Natural killer cell (primary cell): Measurements from ENCODE around the gene MAGEA9B. TPM values are rescaled to one million over a fixed set of nuclear protein-coding genes. Genes with fewer than 3 reads are reported as not detected.
"Not testable (repeated sequence)": the region's sequence is repeated elsewhere in the genome, so short reads cannot be mapped to it uniquely, and the experiment has no call there.

Experiments
- ATAC-seq, 3 donors: fragments of 150-1000 bp in 2 of 3; fragments of 200-7000 bp in 1 of 3; cut with Tn5 transposase; 1 replicate in 1 of 3; 2 replicates in 2 of 3; pipeline ENCODE4 v1.10.0; 2021; ENCODE audit warnings: mild to moderate bottlenecking in 2 of 3, moderate library complexity in 2 of 3
- DNase-seq, 2 donors: peaks; one replicate each; pipeline versions ENCODE4 v3.0.0 to v3.0.0-alpha.2; 2013 to 2021; ENCODE audit warnings: mixed read lengths in 1 of 2
- H3K27ac ChIP-seq: one replicate; pipeline ENCODE4 v1.5.1; 2013; ENCODE audit warnings: mild to moderate bottlenecking, low read length
- H3K27me3 ChIP-seq: one replicate; pipeline ENCODE4 v1.6.1; 2013; ENCODE audit warnings: low read length; ENCODE audit not compliant: control insufficient read depth, insufficient read depth
- H3K36me3 ChIP-seq: one replicate; pipeline ENCODE4 v1.6.1; 2013; ENCODE audit warnings: low read length; ENCODE audit not compliant: control insufficient read depth, insufficient read depth
- H3K4me1 ChIP-seq: one replicate; pipeline ENCODE4 v1.6.1; 2013; ENCODE audit warnings: low read length; ENCODE audit not compliant: control insufficient read depth, insufficient read depth
- H3K4me3 ChIP-seq: one replicate; pipeline ENCODE4 v1.5.1; 2013; ENCODE audit warnings: low read length
- H3K9me3 ChIP-seq: one replicate; pipeline ENCODE4 v1.6.1; 2013; ENCODE audit warnings: low read length; ENCODE audit not compliant: control insufficient read depth, insufficient read depth
- H3K27ac Mint-ChIP-seq, 2 donors: one replicate each; pipeline ENCODE4 v1.8.0; 2022; ENCODE audit warnings: mild to moderate bottlenecking in 2 of 2, mixed read lengths in 2 of 2, moderate library complexity in 1 of 2
- H3K27me3 Mint-ChIP-seq, 2 donors: one replicate each; pipeline ENCODE4 v1.8.0; 2022; ENCODE audit warnings: low read depth in 2 of 2, mixed read lengths in 2 of 2
- H3K36me3 Mint-ChIP-seq: one replicate; pipeline ENCODE4 v1.8.0; 2022; ENCODE audit warnings: mixed read lengths
- H3K4me1 Mint-ChIP-seq, 2 donors: one replicate each; pipeline ENCODE4 v1.8.0; 2022; ENCODE audit warnings: mixed read lengths in 2 of 2
- H3K4me3 Mint-ChIP-seq: one replicate; pipeline ENCODE4 v1.8.0; 2022; ENCODE audit warnings: mild to moderate bottlenecking, moderate library complexity, mixed read lengths
- H3K9me3 Mint-ChIP-seq, 2 donors: one replicate each; pipeline ENCODE4 v1.8.0; 2022; ENCODE audit warnings: mixed read lengths in 2 of 2
- WGBS: methylation state at CpG from one replicate; pipeline ENCODE4 v1.1.7; 2013; ENCODE audit warnings: missing lambda C conversion rate; ENCODE audit not compliant: insufficient coverage; 5-methylcytosine and 5-hydroxymethylcytosine counted together
- intact Hi-C: fragments of 100-400 bp; cut with micrococcal nuclease; formaldehyde crosslinking; loops from one replicate; pipeline ENCODE4 v1.14.2; 2022
- total RNA-seq, 4 donors: library from RNA; stranded (reverse); fragments of 120-200 nt in 1 of 4; gene quantifications; one replicate each; pipeline versions ENCODE4 v1.2.3 to v1.2.4, GENCODE V29; 2013 to 2022

Gene MAGEA9B
- total RNA-seq, 3 donors from 2014 or later (not counting 1 experiment from before 2014, with no cell fraction given), result not detected

- H3K36me3 Mint-ChIP-seq, H3K27me3 ChIP-seq, H3K27me3 Mint-ChIP-seq, H3K4me3 ChIP-seq, H3K4me1 Mint-ChIP-seq, ATAC-seq, H3K27ac ChIP-seq, DNase-seq, H3K27ac Mint-ChIP-seq, H3K9me3 Mint-ChIP-seq, H3K4me1 ChIP-seq, H3K9me3 ChIP-seq, H3K4me3 Mint-ChIP-seq, H3K36me3 ChIP-seq, intact Hi-C loops: not testable (repeated sequence)
- no CpG with 5 or more reads among the region's 4 CpGs for WGBS
Measured at GRCh38 chrX:149551245-149551938, 35.9 kb downstream of the MAGEA9B start.

DNA sequence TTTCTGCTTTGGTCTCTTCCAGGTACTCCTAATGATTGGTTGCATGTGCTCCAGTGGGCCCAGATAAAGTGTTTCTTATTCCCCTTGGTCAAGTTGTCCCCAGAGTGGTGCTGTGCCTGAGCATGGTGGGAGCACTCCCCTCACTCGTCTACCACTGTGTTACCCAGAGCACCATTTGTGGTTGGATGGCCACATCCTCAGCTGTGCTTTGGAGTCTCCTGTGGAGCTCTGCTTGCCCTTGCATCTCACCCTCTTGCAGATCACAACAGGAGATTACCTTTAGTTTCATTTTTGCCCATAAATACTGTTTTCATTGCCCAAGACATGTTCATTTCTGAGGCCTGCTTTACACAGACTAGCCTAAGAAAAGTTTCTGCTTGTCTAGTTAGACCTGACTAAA, 36.8 kb downstream of the MAGEA9B start:
- H3K4me1 ChIP-seq, H3K9me3 Mint-ChIP-seq, H3K4me1 Mint-ChIP-seq, H3K36me3 ChIP-seq, H3K27ac Mint-ChIP-seq, H3K27ac ChIP-seq, H3K27me3 Mint-ChIP-seq, H3K4me3 Mint-ChIP-seq, H3K27me3 ChIP-seq, H3K4me3 ChIP-seq, H3K9me3 ChIP-seq, H3K36me3 Mint-ChIP-seq, intact Hi-C loops, DNase-seq: not testable (repeated sequence)
- peak; percentile 57 to 85 (median 59) for ATAC-seq
- WGBS, result 14% methylated on average over 1 of the region's 1 CpG

- H3K27ac Mint-ChIP-seq, H3K36me3 ChIP-seq, H3K4me1 Mint-ChIP-seq, intact Hi-C loops, H3K9me3 ChIP-seq, ATAC-seq, H3K27ac ChIP-seq, DNase-seq, H3K9me3 Mint-ChIP-seq, H3K27me3 ChIP-seq, H3K4me3 ChIP-seq, H3K4me1 ChIP-seq, H3K36me3 Mint-ChIP-seq, H3K27me3 Mint-ChIP-seq, H3K4me3 Mint-ChIP-seq: not testable (repeated sequence)
- WGBS, result no CpG with 5 or more reads among the region's 6 CpGs
Measured at GRCh38 chrX:149549701-149550100, 37.6 kb downstream of the MAGEA9B start, which contains the start of gene HSFX3. Gene HSFX3 (minus strand): TSS chrX:149549924. CDS start chrX:149549852, 72 bp downstream.

- ATAC-seq, H3K9me3 Mint-ChIP-seq, H3K9me3 ChIP-seq, H3K27ac Mint-ChIP-seq, H3K4me1 Mint-ChIP-seq, H3K27ac ChIP-seq, intact Hi-C loops, H3K36me3 Mint-ChIP-seq, H3K4me3 ChIP-seq, H3K4me1 ChIP-seq, DNase-seq, H3K27me3 ChIP-seq, H3K36me3 ChIP-seq, H3K27me3 Mint-ChIP-seq, H3K4me3 Mint-ChIP-seq: not testable (repeated sequence)
- WGBS, result no CpG with 5 or more reads among the region's 3 CpGs
Measured at GRCh38 chrX:149547782-149548181, 39.5 kb downstream of the MAGEA9B start.

DNA sequence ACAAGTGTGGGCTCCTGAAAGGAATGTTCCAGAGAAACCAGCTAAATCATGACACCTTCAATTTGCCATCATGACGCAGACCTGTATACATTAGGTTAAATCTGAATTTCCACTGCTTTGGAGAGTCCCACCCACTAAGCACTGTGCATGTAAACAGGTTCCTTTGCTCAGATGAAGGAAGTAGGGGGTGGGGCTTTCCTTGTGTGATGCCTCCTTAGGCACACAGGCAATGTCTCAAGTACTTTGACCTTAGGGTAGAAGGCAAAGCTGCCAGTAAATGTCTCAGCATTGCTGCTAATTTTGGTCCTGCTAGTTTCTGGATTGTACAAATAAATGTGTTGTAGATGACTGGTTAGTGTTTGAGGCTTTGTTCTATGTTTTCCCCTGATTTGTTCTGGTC, 40.3 kb downstream of the MAGEA9B start:
- H3K4me3 Mint-ChIP-seq, H3K36me3 Mint-ChIP-seq, DNase-seq, H3K27me3 Mint-ChIP-seq, intact Hi-C loops, H3K27ac ChIP-seq, H3K27me3 ChIP-seq, H3K4me1 Mint-ChIP-seq, ATAC-seq, H3K4me3 ChIP-seq, H3K4me1 ChIP-seq, H3K9me3 ChIP-seq, H3K27ac Mint-ChIP-seq, H3K9me3 Mint-ChIP-seq, H3K36me3 ChIP-seq: not testable (repeated sequence)
- no CpG with 5 or more reads among the region's 1 CpG for WGBS

- H3K9me3 Mint-ChIP-seq, intact Hi-C loops, H3K4me3 Mint-ChIP-seq, H3K9me3 ChIP-seq, H3K27ac Mint-ChIP-seq, H3K27me3 Mint-ChIP-seq, H3K27me3 ChIP-seq, H3K36me3 Mint-ChIP-seq, H3K4me3 ChIP-seq, H3K36me3 ChIP-seq, H3K27ac ChIP-seq, ATAC-seq: not testable (repeated sequence)
- peaks cover 6 to 11% of the 10 kb centered on the region in 2 donors for H3K4me1 Mint-ChIP-seq
- peaks cover 11% of the 10 kb centered on the region for H3K4me1 ChIP-seq
- WGBS, result 89% methylated on average over 5 of the region's 29 CpGs
- peak in 1 of 2 donors; percentile 41 for DNase-seq
Measured at GRCh38 chrX:149545545-149546543, 41.4 kb downstream of the MAGEA9B start.
